ENCODE measurements around the gene FGR.

FGR gene

DNA sequence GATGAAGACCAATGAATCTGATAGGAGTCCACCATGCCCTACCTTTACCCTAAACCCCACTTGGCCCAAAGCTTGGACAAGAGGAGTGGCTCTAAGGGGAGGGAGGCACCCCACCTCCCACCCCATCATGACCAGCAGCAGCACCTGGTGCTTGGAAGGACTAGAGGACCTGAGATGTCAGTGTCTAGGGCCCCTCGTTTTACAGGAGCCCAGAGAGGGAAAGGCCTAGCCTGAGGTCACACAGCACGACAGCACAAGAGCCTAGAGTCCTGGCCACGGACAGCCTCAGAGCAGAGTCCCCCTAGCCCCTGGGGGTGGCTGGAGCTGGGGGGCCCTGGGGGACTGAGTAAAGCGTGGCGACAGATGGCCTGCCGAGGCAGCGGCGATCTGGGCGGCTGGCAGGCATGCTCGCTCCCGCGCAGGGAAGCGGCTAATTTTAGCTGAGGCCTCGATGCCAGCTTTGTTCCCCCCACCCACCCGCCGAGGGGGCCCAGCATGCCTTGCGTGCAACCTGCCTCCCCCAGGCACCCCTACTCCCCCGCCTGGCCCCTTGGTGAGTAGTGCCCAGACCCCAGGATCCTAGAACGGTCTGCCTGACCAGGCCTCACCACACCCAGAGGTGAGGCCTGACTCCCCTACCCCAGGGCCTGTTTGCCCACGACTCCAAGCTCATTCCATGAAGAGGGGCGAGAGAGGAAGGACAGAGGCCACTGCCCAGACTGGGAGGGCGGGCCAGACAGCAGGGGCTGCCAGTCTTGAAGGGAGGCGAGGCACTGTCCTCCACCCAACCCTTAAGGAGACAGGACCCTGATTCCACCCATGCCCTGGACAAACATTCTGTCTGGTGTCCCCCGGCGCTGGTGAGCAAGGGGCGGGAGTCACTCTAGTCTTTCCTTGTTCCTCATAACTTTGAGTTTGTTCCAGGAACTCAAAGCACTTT lies 70.0 kb downstream of the FGR start:
- no peak overlapping the region for H3K4me3 ChIP-seq (ENCODE audit: low read length)
- no peak for TF ChIP-seq ZNF274 (IDR thresholded peaks at IDR 0.05; ENCODE audit: low read depth, low read length)

GRCh38 chr1:27563591-27564471 lies 71.2 kb downstream of the FGR start:
- no peak for TF ChIP-seq ZNF274 (IDR thresholded peaks at IDR 0.05; ENCODE audit: low read depth, low read length)
- H3K4me3 ChIP-seq (ENCODE audit: low read length) = no peak overlapping the region

GRCh38 chr1:27563341-27563590 lies 71.7 kb downstream of the FGR start:
- no peak for TF ChIP-seq ZNF274 (IDR thresholded peaks at IDR 0.05; ENCODE audit: low read depth, low read length)
- H3K4me3 ChIP-seq (ENCODE audit: low read length) = no peak overlapping the region

GRCh38 chr1:27562534-27563340 lies 72.2 kb downstream of the FGR start:
- no peak overlapping the region for H3K4me3 ChIP-seq (ENCODE audit: low read length)
- TF ChIP-seq ZNF274 (IDR thresholded peaks at IDR 0.05; ENCODE audit: low read depth, low read length) = no peak
